Measurements from ENCODE around the gene BPNT1.
"Not testable (repeated sequence)": the region's sequence is repeated elsewhere in the genome, so short reads cannot be mapped to it uniquely, and the experiment has no call there.

Gene BPNT1

DNA sequence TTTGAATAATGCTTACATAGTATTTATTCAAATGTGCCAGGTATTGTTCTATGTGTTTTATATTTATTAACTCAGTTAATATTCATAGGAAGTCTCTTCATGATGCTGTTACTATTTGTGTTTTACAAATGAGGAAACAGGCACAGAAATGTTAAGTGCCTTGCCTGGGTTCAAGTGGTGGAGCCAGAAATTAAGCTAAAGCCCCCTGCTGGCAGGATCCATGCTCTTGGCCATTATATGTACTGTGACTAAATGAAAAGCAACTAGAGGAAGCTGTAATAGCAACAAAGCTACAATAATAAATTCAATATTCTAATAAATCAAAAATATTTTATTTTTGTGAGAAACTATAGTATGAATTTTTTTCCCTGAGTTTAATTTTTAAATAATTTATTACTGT lies 34.3 kb upstream of the BPNT1 start:
- H3K4me3 ChIP-seq (ENCODE audit: low read depth, low read length) = no peak overlapping the region
- TF ChIP-seq, protein P1, sequence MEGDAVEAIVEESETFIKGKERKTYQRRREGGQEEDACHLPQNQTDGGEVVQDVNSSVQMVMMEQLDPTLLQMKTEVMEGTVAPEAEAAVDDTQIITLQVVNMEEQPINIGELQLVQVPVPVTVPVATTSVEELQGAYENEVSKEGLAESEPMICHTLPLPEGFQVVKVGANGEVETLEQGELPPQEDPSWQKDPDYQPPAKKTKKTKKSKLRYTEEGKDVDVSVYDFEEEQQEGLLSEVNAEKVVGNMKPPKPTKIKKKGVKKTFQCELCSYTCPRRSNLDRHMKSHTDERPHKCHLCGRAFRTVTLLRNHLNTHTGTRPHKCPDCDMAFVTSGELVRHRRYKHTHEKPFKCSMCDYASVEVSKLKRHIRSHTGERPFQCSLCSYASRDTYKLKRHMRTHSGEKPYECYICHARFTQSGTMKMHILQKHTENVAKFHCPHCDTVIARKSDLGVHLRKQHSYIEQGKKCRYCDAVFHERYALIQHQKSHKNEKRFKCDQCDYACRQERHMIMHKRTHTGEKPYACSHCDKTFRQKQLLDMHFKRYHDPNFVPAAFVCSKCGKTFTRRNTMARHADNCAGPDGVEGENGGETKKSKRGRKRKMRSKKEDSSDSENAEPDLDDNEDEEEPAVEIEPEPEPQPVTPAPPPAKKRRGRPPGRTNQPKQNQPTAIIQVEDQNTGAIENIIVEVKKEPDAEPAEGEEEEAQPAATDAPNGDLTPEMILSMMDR (IDR thresholded peaks at IDR 0.05; ENCODE audit: borderline replicate concordance, insufficient read depth, low read depth, low read length) = peak; percentile 32; the same call in 1 of the 2 replicates

DNA sequence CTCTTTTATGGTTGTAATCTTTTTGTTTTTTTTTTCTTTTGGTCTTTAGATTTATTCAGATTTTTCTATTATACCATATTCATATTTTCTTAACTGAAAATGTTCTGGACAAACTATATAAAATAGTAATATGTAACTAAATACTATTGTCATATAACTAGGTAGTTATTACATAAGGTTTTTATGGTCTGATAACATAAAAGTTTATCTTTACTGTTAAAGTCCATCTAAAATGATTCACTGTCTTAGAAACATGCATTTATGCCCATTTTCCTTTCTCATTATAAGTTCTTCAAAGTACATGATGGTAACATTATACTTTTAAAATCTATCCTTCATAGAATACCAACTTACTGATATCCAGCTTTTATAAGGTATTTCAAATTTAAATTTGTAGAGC lies 33.5 kb upstream of the BPNT1 start:
- no peak overlapping the region for H3K4me3 ChIP-seq (ENCODE audit: low read depth, low read length)
- TF ChIP-seq, protein P1 (IDR thresholded peaks at IDR 0.05; ENCODE audit: borderline replicate concordance, insufficient read depth, low read depth, low read length) = no peak

DNA sequence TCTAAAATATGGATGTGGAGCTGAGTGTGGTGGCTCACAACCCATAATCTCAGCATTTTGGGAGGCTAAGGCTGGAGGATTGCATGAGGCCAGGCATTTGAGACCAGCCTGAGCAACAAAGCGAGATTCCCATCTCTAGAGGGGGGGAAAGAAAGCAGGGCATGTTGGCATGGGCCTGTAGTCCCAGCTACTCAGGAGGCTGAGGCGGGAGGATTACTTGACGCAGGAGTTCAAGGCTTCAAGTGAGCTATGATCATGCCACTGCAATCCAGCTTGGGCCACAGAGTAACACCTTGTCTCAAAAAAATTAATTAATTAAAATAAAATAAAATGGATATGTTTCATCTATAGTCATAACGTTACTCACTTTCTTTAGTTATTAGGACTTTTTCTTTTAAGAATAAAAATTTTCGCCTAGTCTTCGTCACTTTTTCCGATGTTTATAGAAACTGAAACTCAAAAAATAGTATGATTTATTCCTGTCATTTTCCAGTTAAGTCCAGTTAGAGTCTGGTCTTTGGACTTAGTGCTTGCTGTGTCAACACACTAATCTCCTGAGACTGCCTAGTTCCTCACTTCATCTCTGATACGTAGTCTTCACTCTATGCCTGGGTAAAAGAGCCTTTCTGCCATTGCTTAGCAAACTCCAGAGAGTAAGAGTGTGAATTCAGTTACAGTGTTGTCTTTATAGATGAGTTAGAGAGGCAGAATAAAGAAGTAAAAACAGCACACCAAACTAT lies 32.4 kb upstream of the BPNT1 start:
- TF ChIP-seq, protein P1 (IDR thresholded peaks at IDR 0.05; ENCODE audit: borderline replicate concordance, insufficient read depth, low read depth, low read length) = no peak
- no peak overlapping the region for H3K4me3 ChIP-seq (ENCODE audit: low read depth, low read length)

DNA sequence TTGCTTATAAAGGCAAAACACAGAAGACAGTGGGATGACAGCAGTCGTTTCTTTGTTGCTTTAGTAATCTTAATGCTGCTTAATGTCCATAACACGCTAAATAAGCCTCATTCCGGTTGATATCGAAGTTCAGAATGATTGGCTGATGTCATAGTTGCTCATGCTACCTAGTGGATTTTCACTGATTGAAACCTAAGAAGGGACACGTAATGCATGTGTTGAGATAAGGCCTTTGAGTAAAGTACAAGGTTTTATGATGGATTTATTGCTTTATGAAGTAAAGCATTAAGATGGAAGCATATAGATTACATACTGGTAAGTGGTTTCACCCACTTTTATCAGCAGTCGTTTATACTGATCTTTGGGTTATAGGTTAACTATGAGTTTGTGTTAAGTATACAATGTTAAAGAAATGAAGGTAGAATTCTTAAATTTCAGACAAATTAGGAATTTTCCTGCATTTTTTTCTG lies 29.5 kb upstream of the BPNT1 start:
- TF ChIP-seq, protein P1 (IDR thresholded peaks at IDR 0.05; ENCODE audit: borderline replicate concordance, insufficient read depth, low read depth, low read length) = no peak

DNA sequence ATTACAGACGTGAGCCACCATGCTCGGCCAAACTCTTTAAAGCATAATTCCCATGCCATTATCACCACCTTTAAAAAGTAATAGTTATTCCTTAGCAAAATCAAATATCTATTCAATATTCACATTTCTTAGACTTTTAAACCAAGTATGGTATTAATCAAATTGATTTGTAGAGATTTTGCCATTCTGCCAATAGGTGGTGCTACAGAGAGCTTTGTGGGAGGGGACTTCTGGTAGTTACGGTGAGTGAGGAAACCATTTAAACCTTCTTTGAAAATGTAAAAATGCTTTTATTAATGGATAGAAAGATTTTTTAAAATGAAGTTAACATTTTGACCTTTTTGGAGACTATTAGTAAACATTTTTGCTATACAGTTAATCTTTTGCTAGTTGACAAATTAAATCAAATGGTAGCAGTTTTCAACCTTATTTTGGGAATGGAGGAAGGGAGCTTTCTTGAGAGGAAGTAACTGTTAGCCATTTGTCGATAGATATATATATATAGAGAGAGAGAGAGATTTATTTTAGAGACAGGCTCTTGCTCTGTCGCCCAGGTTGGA lies 23.6 kb upstream of the BPNT1 start:
- TF ChIP-seq, protein P1 (IDR thresholded peaks at IDR 0.05; ENCODE audit: borderline replicate concordance, insufficient read depth, low read depth, low read length) = peak; percentile 42; the same call in 1 of the 2 replicates
- no peak overlapping the region for H3K4me3 ChIP-seq (ENCODE audit: low read depth, low read length)

More for the DNA sequence above, 29.5 kb upstream of the BPNT1 start:
- no peak overlapping the region for H3K4me3 ChIP-seq (ENCODE audit: low read depth, low read length)

DNA sequence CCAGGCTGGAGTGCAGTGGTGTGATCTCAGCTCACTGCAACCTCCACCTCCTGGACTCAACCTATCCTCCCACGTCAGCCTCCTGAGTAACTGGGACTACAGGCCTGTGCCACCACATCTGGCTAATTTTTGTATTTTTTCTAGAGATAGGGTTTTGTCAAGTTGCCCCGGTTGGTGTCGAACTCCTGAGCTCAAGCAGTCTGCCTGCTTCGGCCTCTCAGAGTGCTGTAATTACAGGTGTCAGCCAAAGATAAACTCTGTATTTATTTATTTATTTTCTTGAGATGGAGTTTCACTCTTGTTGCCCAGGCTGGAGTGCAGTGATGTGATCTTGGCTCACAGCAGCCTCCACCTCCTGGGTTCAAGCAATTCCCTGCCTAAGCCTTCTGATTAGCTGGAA lies 23.0 kb upstream of the BPNT1 start:
- H3K4me3 ChIP-seq (ENCODE audit: low read depth, low read length) = not testable (repeated sequence)

DNA sequence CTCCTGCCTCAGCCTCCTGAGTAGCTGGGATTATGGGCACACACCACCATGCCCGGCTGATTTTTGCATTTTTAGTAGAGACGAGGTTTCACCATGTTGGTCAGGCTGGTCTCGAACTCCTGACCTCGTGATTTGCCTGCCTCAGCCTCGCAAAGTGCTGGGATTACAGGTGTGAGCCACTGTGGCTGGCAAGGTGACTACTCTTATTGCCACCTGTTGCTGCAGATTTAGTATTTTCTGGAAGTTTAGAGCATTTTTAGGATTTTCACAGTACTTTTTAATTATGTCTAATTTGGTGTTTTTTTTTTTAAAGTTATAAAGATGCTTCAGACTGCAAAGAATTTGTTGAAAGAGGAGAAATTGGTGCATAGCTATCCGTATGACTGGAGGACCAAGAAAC lies 20.9 kb upstream of the BPNT1 start:
- not testable (repeated sequence) for H3K4me3 ChIP-seq (ENCODE audit: low read depth, low read length)

DNA sequence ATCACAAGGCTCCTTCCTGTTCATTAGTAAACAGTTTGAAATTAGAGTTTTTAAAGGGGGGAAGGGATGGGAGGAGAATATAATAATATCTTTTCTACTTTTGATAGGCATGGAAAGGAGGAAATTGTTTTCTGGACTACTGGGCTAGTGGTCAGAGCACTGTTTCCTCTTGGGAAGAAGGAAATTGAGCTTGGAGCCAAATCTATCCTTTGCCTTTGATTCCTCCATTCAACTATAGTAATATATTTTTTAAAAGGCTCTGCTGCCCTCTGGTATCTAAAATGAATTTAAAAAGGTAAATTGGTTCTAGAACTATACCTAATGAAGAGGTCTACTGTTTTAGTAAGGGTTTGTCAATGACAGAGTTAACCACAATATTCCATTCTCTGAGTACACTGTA lies 10.2 kb upstream of the BPNT1 start:
- TF ChIP-seq, protein P1 (IDR thresholded peaks at IDR 0.05; ENCODE audit: borderline replicate concordance, insufficient read depth, low read depth, low read length) = no peak

More for the DNA sequence above, 10.2 kb upstream of the BPNT1 start:
- no peak overlapping the region for H3K4me3 ChIP-seq (ENCODE audit: low read depth, low read length)

All from GM12875 (cell line).